K562 (cell line): ENCODE data around the gene FDX1. TPM values are rescaled to one million over a fixed set of nuclear protein-coding genes. Genes with fewer than 3 reads are reported as not detected.
A peak's percentile ranks its signal among the peaks of the same experiment; 100 is the strongest.

Experiments
- FOSL1 ChIP-seq: fragments of 200-800 bp; sonication (Bioruptor generic); conservative IDR thresholded peaks from 2 replicates; pipeline ENCODE4 v1.6.1; 2016; ENCODE audit warnings: missing genetic modification characterization, missing compliant biosample characterization
- MLX ChIP-seq, 2 experiments: fragments of 450-650 bp in 1 of 2; sonication (generic) in 1 of 2; formaldehyde crosslinking; conservative IDR thresholded peaks; 2 replicates each; pipeline versions ENCODE4 v1.4.0 to v1.8.1; 2020 to 2022; ENCODE audit warnings: mild to moderate bottlenecking in 1 of 2, missing genetic modification reagents in 1 of 2
- MXD1 ChIP-seq: fragments of 250-450 bp; sonication (Bioruptor Pico); IDR thresholded peaks from 2 replicates; pipeline ENCODE4 v1.8.0; 2021; ENCODE audit warnings: borderline replicate concordance, mild to moderate bottlenecking, moderate library complexity; ENCODE audit not compliant: poor library complexity, severe bottlenecking
- RAD51 ChIP-seq: fragments of 450-650 bp; IDR thresholded peaks from 2 replicates; pipeline ENCODE4 v1.7.1; 2016; ENCODE audit warnings: low read depth, mild to moderate bottlenecking, borderline replicate concordance
- THRAP3 ChIP-seq: fragments of 450-650 bp; IDR thresholded peaks from 2 replicates; pipeline ENCODE4 v1.6.1; 2016; ENCODE audit warnings: mild to moderate bottlenecking, inconsistent platforms, borderline replicate concordance
- USF2 ChIP-seq: sonication (generic); formaldehyde crosslinking; IDR thresholded peaks from 2 replicates; pipeline ENCODE4 v1.5.0; 2020; ENCODE audit warnings: missing genetic modification reagents
- ZC3H8 ChIP-seq: fragments of 450-650 bp; IDR thresholded peaks from 2 replicates; pipeline ENCODE4 v1.6.1; 2017
- ZNF23 ChIP-seq: fragments of 250-450 bp; sonication (Bioruptor Pico); IDR thresholded peaks from 2 replicates; pipeline ENCODE4 v1.4.0; 2020; ENCODE audit warnings: mild to moderate bottlenecking
- ZNF277 ChIP-seq: fragments of 250-450 bp; sonication (Bioruptor Pico); IDR thresholded peaks from 2 replicates; pipeline ENCODE4 v1.8.0; 2022; ENCODE audit warnings: inconsistent platforms, mild to moderate bottlenecking, moderate library complexity, borderline replicate concordance
- polyA plus RNA-seq, 8 experiments: library from polyadenylated mRNA; depleted of rRNA in 4 of 8; stranded (reverse) in 5 of 8; unstranded in 3 of 8; fragments of >200 nt; fragmentation: Nextera tagmentation in 2 of 8; fragmentation: Illumina TruSeq in 1 of 8; extraction: Ambion mirVana in 2 of 8; extraction: Trizol in 1 of 8; gene quantifications; 2 replicates each; pipeline versions ENCODE4 v1.2.1 to v1.2.3, GENCODE V29; 2011 to 2014; ENCODE audit warnings: inconsistent platforms in 1 of 8, missing spikeins in 1 of 8
- total RNA-seq, 7 experiments: library from RNA; depleted of rRNA in 6 of 7; stranded (reverse); fragments of >200 nt in 6 of 7; fragmentation: Illumina TruSeq in 2 of 7; extraction: Trizol in 2 of 7; gene quantifications; 2 replicates each; pipeline versions ENCODE4 v1.2.1 to v1.2.3, GENCODE V29; 2011 to 2021; ENCODE audit warnings: low replicate concordance in 1 of 7
- TF ChIP-seq, protein P1 (sequence below), 2 experiments: fragments of 450-650 bp in 1 of 2; sonication (generic) in 1 of 2; formaldehyde crosslinking in 1 of 2; IDR thresholded peaks; 2 replicates each; pipeline versions ENCODE4 v1.7.1 to v1.9.0; 2016 to 2022; ENCODE audit warnings: inconsistent platforms in 1 of 2, mild to moderate bottlenecking in 1 of 2, missing genetic modification reagents in 1 of 2

The FDX1 gene
- total and polyA plus RNA-seq, 9 of the 15 experiments (the other 6 are each of a cell fraction or from before 2014, with no cell fraction given), result 6.4 to 14.3 (median 11.4) TPM

GRCh38 chr11:110429731-110430266, at the start of gene FDX1 (continued):
- TF ChIP-seq THRAP3 (no peak), ZNF277 (CRISPR knock-in tag) (no peak), MLX (CRISPR knock-in tag; conservative IDR thresholded peaks at IDR 0.05) (no peak), ZNF23 (CRISPR knock-in tag) (no peak), FOSL1 (tag) (0 out of 2 replicates have a peak, but pooled peaks have one; percentile 19), ZC3H8 (no peak), MXD1 (CRISPR knock-in tag) (no peak), USF2 (peak; percentile 6; the same call in 1 of the 2 replicates), RAD51 (no peak)
- TF ChIP-seq, protein P1, sequence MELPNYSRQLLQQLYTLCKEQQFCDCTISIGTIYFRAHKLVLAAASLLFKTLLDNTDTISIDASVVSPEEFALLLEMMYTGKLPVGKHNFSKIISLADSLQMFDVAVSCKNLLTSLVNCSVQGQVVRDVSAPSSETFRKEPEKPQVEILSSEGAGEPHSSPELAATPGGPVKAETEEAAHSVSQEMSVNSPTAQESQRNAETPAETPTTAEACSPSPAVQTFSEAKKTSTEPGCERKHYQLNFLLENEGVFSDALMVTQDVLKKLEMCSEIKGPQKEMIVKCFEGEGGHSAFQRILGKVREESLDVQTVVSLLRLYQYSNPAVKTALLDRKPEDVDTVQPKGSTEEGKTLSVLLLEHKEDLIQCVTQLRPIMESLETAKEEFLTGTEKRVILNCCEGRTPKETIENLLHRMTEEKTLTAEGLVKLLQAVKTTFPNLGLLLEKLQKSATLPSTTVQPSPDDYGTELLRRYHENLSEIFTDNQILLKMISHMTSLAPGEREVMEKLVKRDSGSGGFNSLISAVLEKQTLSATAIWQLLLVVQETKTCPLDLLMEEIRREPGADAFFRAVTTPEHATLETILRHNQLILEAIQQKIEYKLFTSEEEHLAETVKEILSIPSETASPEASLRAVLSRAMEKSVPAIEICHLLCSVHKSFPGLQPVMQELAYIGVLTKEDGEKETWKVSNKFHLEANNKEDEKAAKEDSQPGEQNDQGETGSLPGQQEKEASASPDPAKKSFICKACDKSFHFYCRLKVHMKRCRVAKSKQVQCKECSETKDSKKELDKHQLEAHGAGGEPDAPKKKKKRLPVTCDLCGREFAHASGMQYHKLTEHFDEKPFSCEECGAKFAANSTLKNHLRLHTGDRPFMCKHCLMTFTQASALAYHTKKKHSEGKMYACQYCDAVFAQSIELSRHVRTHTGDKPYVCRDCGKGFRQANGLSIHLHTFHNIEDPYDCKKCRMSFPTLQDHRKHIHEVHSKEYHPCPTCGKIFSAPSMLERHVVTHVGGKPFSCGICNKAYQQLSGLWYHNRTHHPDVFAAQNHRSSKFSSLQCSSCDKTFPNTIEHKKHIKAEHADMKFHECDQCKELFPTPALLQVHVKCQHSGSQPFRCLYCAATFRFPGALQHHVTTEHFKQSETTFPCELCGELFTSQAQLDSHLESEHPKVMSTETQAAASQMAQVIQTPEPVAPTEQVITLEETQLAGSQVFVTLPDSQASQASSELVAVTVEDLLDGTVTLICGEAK (IDR thresholded peaks at IDR 0.05), result no peak
- TF ChIP-seq, protein P1 (CRISPR knock-in tag; IDR thresholded peaks at IDR 0.05), result no peak
